ENCODE results near the gene USP17L29. TPM values are rescaled to one million over a fixed set of nuclear protein-coding genes. Genes with fewer than 3 reads are reported as not detected.
"Not testable (repeated sequence)": the region's sequence is repeated elsewhere in the genome, so short reads cannot be mapped to it uniquely, and the experiment has no call there.

Gene USP17L29
- total RNA-seq, 1 experiment from 2014 or later = not detected

- intact Hi-C loops (cut with micrococcal nuclease); ATAC-seq; H3K79me2 ChIP-seq (ENCODE audit: insufficient read depth, low read length); H3K4me1 ChIP-seq (ENCODE audit: control insufficient read depth in 1 of 2, insufficient read depth in 2 of 2, low read length in 2 of 2); H3K9ac ChIP-seq (ENCODE audit: low read length); H4K20me1 ChIP-seq (ENCODE audit: insufficient read depth); POLR2A ChIA-PET; H3K27me3 ChIP-seq (ENCODE audit: insufficient read depth, low read length); RAD21 ChIA-PET (ENCODE audit: low non-redundant PET in 1 of 2, low total read pairs in 2 of 2, uncharacterized antibody in 2 of 2, unreplicated experiment in 2 of 2); CTCF ChIA-PET; BruUV-seq (replicated peaks); H3K4me3 ChIP-seq (replicated peaks in 1 of 2; ENCODE audit: low read depth in 1 of 2, low read length in 2 of 2); DNase-seq (ENCODE audit: low read depth, low spot score); H3K9me3 ChIP-seq (ENCODE audit: control insufficient read depth in 1 of 2, insufficient read depth in 1 of 2, low read depth in 1 of 2, low read length in 2 of 2); H3K27ac ChIP-seq (ENCODE audit: low read depth, low read length); H2AFZ ChIP-seq (ENCODE audit: low read depth, low read length, poor library complexity, severe bottlenecking); H3K36me3 ChIP-seq (ENCODE audit: control insufficient read depth in 1 of 2, insufficient read depth in 2 of 2, low read length in 2 of 2); H3K4me2 ChIP-seq (ENCODE audit: low read length); H3K9me2 ChIP-seq (ENCODE audit: insufficient read depth): not testable (repeated sequence)
These were observed 2.6 kb upstream of the USP17L29 start for GRCh38 chr4:9350866-9351265.

GRCh38 chr4:9362829-9363228, 9.4 kb downstream of the USP17L29 start, which contains the start of gene USP17L30:
TSS of gene USP17L30 (plus strand) at chr4:9363129. CDS start at chr4:9363129, 0 bp downstream.
- H3K9me3 ChIP-seq (ENCODE audit: control insufficient read depth in 1 of 2, insufficient read depth in 1 of 2, low read depth in 1 of 2, low read length in 2 of 2); H3K4me2 ChIP-seq (ENCODE audit: low read length); BruUV-seq (replicated peaks); H3K36me3 ChIP-seq (ENCODE audit: control insufficient read depth in 1 of 2, insufficient read depth in 2 of 2, low read length in 2 of 2); H3K27ac ChIP-seq (ENCODE audit: low read depth, low read length); RAD21 ChIA-PET (ENCODE audit: low non-redundant PET in 1 of 2, low total read pairs in 2 of 2, uncharacterized antibody in 2 of 2, unreplicated experiment in 2 of 2); CTCF ChIA-PET; H3K4me1 ChIP-seq (ENCODE audit: control insufficient read depth in 1 of 2, insufficient read depth in 2 of 2, low read length in 2 of 2); H3K27me3 ChIP-seq (ENCODE audit: insufficient read depth, low read length); intact Hi-C loops (cut with micrococcal nuclease); H4K20me1 ChIP-seq (ENCODE audit: insufficient read depth); DNase-seq (ENCODE audit: low read depth, low spot score); H3K9ac ChIP-seq (ENCODE audit: low read length); H3K9me2 ChIP-seq (ENCODE audit: insufficient read depth); POLR2A ChIA-PET; H3K4me3 ChIP-seq (replicated peaks in 1 of 2; ENCODE audit: low read depth in 1 of 2, low read length in 2 of 2); H3K79me2 ChIP-seq (ENCODE audit: insufficient read depth, low read length); H2AFZ ChIP-seq (ENCODE audit: low read depth, low read length, poor library complexity, severe bottlenecking); ATAC-seq: not testable (repeated sequence)

GRCh38 chr4:9379881-9380280, 26.4 kb downstream of the USP17L29 start:
- H3K79me2 ChIP-seq (ENCODE audit: insufficient read depth, low read length); H2AFZ ChIP-seq (ENCODE audit: low read depth, low read length, poor library complexity, severe bottlenecking); POLR2A ChIA-PET; H3K9ac ChIP-seq (ENCODE audit: low read length); H3K9me3 ChIP-seq (ENCODE audit: control insufficient read depth in 1 of 2, insufficient read depth in 1 of 2, low read depth in 1 of 2, low read length in 2 of 2); DNase-seq (ENCODE audit: low read depth, low spot score); intact Hi-C loops (cut with micrococcal nuclease); H4K20me1 ChIP-seq (ENCODE audit: insufficient read depth); CTCF ChIA-PET; H3K27me3 ChIP-seq (ENCODE audit: insufficient read depth, low read length); H3K4me2 ChIP-seq (ENCODE audit: low read length); RAD21 ChIA-PET (ENCODE audit: low non-redundant PET in 1 of 2, low total read pairs in 2 of 2, uncharacterized antibody in 2 of 2, unreplicated experiment in 2 of 2); H3K4me3 ChIP-seq (replicated peaks in 1 of 2; ENCODE audit: low read depth in 1 of 2, low read length in 2 of 2); H3K4me1 ChIP-seq (ENCODE audit: control insufficient read depth in 1 of 2, insufficient read depth in 2 of 2, low read length in 2 of 2); BruUV-seq (replicated peaks); ATAC-seq; H3K9me2 ChIP-seq (ENCODE audit: insufficient read depth); H3K27ac ChIP-seq (ENCODE audit: low read depth, low read length); H3K36me3 ChIP-seq (ENCODE audit: control insufficient read depth in 1 of 2, insufficient read depth in 2 of 2, low read length in 2 of 2): not testable (repeated sequence)

Data from HCT116 (cell line).